Uterus (tissue), 2 donors: ENCODE results near the gene PKD1.
"Not testable (repeated sequence)": the region's sequence is repeated elsewhere in the genome, so short reads cannot be mapped to it uniquely, and the experiment has no call there.

ENCODE experiments used
- POLR2A ChIP-seq, 2 donors: fragments of 450-650 bp; IDR thresholded peaks; one replicate each; pipeline ENCODE4 v1.6.1; 2016; ENCODE audit warnings: antibody characterized with exemption in 2 of 2, mild to moderate bottlenecking in 1 of 2, moderate library complexity in 1 of 2
- TF ChIP-seq, protein P1 (sequence below), 4 experiments: fragments of 200-600 bp in 2 of 4; fragments of 450-650 bp in 2 of 4; sonication (generic) in 2 of 4; IDR thresholded peaks; one replicate each; pipeline ENCODE4 v1.5.1; 2016 to 2019; ENCODE audit warnings: antibody characterized with exemption in 4 of 4, mild to moderate bottlenecking in 2 of 4, moderate library complexity in 1 of 4

- TF ChIP-seq, protein P1, sequence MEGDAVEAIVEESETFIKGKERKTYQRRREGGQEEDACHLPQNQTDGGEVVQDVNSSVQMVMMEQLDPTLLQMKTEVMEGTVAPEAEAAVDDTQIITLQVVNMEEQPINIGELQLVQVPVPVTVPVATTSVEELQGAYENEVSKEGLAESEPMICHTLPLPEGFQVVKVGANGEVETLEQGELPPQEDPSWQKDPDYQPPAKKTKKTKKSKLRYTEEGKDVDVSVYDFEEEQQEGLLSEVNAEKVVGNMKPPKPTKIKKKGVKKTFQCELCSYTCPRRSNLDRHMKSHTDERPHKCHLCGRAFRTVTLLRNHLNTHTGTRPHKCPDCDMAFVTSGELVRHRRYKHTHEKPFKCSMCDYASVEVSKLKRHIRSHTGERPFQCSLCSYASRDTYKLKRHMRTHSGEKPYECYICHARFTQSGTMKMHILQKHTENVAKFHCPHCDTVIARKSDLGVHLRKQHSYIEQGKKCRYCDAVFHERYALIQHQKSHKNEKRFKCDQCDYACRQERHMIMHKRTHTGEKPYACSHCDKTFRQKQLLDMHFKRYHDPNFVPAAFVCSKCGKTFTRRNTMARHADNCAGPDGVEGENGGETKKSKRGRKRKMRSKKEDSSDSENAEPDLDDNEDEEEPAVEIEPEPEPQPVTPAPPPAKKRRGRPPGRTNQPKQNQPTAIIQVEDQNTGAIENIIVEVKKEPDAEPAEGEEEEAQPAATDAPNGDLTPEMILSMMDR (IDR thresholded peaks at IDR 0.05) = not testable (repeated sequence)
- TF ChIP-seq POLR2A (IDR thresholded peaks at IDR 0.05) = peak; percentile 66 to 71
These were observed 10.8 kb downstream of the PKD1 start for GRCh38 chr16:2124694-2125444.
